NCI-H524 (cell line): ENCODE data around the gene ACTG2.

Experiments
- DNase-seq, 2 experiments: peaks; one replicate each; lab custom pipeline; 2025; lab: John Stamatoyannopoulos, UW

Gene ACTG2

DNA sequence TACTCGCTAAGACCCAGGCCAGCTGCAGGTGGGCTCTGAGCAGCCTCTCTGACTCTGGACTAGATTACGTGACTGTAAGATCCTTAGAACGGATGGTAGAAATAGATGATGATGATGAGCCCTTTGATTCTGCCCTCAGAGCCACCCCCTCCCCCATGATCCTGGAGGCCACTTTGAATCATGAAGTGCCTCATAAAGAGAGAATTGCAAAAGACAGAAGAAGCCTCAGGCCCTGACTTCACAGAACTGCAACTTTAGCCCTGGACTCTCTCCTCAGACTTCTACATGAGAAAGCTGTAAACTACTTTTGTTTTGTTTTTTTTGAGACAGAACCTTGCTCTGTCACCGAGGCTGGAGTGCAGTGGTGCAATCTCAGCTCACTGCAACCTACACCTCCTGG is 76.5 kb downstream of the ACTG2 start:
- DNase-seq: no peak
